Prostate gland (tissue), 2 donors: ENCODE data around the gene ROGDI.

Experiments
- CTCF ChIP-seq, 4 experiments: fragments of 200-600 bp in 2 of 4; fragments of 450-650 bp in 2 of 4; sonication (generic) in 2 of 4; IDR thresholded peaks; 1 replicate in 3 of 4; 2 replicates in 1 of 4; pipeline ENCODE4 v1.5.1; 2016 to 2019; ENCODE audit warnings: antibody characterized with exemption in 4 of 4, mild to moderate bottlenecking in 2 of 4, moderate library complexity in 2 of 4
- POLR2A ChIP-seq: fragments of 450-650 bp; IDR thresholded peaks from one replicate; pipeline ENCODE4 v1.6.1; 2016; ENCODE audit warnings: antibody characterized with exemption, mild to moderate bottlenecking
- POLR2AphosphoS5 ChIP-seq: sonication (generic); formaldehyde crosslinking; IDR thresholded peaks from one replicate; pipeline ENCODE4 v1.6.1; 2017; ENCODE audit warnings: antibody characterized with exemption

- peak; percentile 46 for TF ChIP-seq POLR2AphosphoS5
- TF ChIP-seq POLR2A: peak; percentile 39
- no peak for TF ChIP-seq CTCF (IDR thresholded peaks at IDR 0.05)
Measured at GRCh38 chr16:4846503-4846900, 44.1 kb upstream of the ROGDI start.
